Mucosa of rectum (tissue), 2 donors: Measurements from ENCODE around the gene HLA-DOB.

Experiments used
- H3K27ac ChIP-seq, 2 donors: one replicate each; pipeline ENCODE4 v1.7.0; 2013; ENCODE audit warnings: inconsistent platforms in 2 of 2, low read depth in 2 of 2, low read length in 2 of 2
- H3K27me3 ChIP-seq, 2 donors: one replicate each; pipeline ENCODE4 v1.7.0; 2013; ENCODE audit warnings: low read length in 2 of 2; ENCODE audit not compliant: control insufficient read depth in 2 of 2, insufficient read depth in 2 of 2
- H3K36me3 ChIP-seq, 2 donors: one replicate each; pipeline ENCODE4 v1.7.0; 2013; ENCODE audit warnings: low read length in 2 of 2; ENCODE audit not compliant: control insufficient read depth in 2 of 2, insufficient read depth in 2 of 2
- H3K4me1 ChIP-seq, 2 donors: one replicate each; pipeline ENCODE4 v1.7.0; 2013; ENCODE audit warnings: low read length in 2 of 2, mild to moderate bottlenecking in 1 of 2; ENCODE audit not compliant: control insufficient read depth in 2 of 2, insufficient read depth in 2 of 2
- H3K4me3 ChIP-seq, 2 donors: one replicate each; pipeline ENCODE4 v1.7.0; 2013; ENCODE audit warnings: low read length in 2 of 2
- H3K9ac ChIP-seq, 2 donors: one replicate each; pipeline ENCODE4 v1.7.0; 2013; ENCODE audit warnings: low read length in 2 of 2, low read depth in 1 of 2, mild to moderate bottlenecking in 1 of 2
- H3K9me3 ChIP-seq, 2 donors: one replicate each; pipeline ENCODE4 v1.7.0; 2013; ENCODE audit warnings: low read length in 2 of 2; ENCODE audit not compliant: control insufficient read depth in 2 of 2
- donor health status: healthy.
- donor health status: Normal muscosa, but diverticular disease.

HLA-DOB gene

DNA sequence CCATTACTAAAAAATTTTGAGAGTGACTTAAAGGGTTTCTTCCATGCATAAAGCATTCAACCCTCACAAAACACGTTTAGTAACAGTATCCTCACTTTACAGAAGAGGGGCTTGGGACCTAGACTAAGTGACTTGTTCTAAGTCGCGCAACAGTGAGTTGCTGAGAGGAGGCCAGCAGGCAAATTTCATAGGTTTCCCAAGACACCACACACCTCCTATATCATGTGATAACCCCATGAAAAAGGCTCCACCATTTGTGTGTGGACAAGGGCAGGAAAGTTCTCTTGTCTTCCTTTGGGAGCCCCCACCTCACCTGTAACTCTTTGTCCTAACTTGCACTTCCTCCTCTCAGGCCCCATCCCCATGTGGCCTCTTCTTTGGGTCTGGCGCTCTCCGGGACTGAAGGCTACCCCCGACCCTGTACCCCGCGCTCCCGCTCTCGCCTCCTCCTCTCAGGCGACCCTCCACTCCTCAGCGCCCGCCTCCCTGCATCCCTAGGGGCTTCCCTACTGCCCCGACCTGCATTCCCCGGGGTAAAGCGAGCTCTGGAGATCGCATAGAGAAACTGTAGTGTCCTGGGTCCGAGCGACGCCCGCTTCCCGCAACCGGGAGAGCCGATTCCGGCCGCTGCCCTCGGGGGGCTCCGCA is 26.7 kb upstream of the HLA-DOB start:
- Histone ChIP-seq H3K9me3 (no peaks in the 10 kb centered on the region), H3K9ac (peak overlapping the region; percentile 92 to 96), H3K4me3 (peak overlapping the region; percentile 90 to 92), H3K36me3 (peaks cover 33 to 54% of the 10 kb centered on the region in 2 donors), H3K27me3 (no peaks in the 10 kb centered on the region), H3K27ac (peak overlapping the region; percentile 95 to 96), H3K4me1 (peaks cover 18 to 29% of the 10 kb centered on the region in 2 donors)

DNA sequence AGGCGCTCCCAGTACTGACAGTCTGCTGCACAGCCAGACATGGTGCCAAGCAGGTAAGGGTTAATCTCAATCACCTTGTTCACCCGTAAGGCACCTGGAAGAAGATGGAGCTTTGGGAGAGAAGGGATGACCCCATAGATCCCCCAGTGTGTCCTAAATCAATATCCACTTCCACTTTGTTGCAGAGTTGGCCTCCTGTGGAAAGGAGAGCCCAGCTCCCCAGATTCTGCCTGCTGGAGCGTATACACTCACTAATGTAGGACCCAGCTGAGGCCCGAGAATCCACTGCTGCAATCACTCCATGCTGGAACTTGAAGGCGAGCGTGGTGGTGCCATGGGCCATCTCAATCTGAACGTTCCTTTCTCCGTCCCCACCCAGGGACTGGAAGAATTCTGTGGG is 25.9 kb upstream of the HLA-DOB start:
- Histone ChIP-seq H3K27ac (no peak overlapping the region), H3K4me1 (peaks cover 21 to 33% of the 10 kb centered on the region in 2 donors), H3K4me3 (peak overlapping the region; percentile 90 to 92), H3K9me3 (no peaks in the 10 kb centered on the region), H3K27me3 (no peaks in the 10 kb centered on the region), H3K9ac (peak overlapping the region; percentile 92 to 96), H3K36me3 (peaks cover 25 to 47% of the 10 kb centered on the region in 2 donors)

DNA sequence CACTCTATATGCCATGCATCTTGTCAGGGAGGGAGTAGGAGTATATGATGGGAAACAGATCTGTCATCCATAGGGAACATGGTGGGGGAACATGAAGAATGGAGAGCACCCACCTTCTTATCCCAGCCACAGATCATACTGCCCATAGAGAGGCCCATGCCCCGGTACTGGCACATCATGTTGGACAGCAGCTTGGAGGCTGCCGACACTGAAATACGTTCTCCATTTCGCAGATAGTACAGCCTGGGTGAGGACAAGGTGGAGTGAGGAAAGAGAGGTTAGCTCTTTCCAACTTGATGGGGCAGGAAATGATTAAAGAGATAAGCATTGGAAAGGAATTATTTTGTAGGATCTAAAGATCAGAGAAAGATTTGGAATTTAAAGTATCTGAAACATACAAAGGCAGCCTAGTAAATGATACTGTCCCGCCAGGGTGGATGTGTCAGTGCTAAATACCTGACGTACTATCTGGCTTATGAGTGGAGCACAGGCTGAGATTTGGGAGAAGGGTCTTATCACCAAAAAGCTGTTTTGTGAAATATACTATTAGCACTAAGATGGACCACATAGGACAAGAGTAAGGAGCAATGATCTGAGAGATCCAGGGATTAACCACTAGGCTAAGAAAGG is 25.3 kb upstream of the HLA-DOB start:
- Histone ChIP-seq H3K27me3 (no peaks in the 10 kb centered on the region), H3K9me3 (no peaks in the 10 kb centered on the region), H3K9ac (peak overlapping the region in 1 of 2 donors; percentile 96), H3K4me3 (peak overlapping the region; percentile 90 to 92), H3K36me3 (peaks cover 19 to 41% of the 10 kb centered on the region in 2 donors), H3K27ac (no peak overlapping the region), H3K4me1 (peaks cover 24 to 36% of the 10 kb centered on the region in 2 donors)

DNA sequence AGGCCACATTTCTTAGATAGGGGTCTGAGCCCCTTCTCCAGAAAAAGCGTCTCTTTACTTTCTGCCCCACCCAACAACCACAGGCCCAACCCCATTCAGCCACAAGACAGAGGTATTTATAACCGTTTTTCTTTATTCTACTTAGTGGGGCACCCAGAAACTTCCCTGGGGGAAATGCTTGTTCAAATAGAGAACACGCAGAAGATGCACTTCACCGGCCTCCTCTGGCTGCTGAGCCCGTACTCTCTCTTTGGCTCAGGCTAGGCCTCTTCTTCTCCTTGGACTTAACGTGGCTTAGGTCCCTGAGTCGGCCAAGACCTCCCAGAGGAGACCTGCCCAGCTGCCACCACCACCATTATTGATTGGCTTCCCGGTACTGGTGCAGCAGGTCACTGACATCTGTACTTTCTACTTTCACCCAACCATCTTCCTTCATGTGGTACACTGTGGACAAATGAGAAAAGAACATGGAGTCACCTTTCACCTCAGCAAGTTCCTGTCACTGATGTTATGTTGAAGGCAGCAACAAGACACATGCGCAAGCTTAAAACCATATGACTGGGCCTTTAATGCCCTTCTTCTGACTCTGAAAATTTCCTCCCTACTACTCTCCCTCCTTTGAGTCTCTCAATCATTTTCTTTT is 23.9 kb upstream of the HLA-DOB start:
- Histone ChIP-seq H3K27ac (no peak overlapping the region), H3K36me3 (peaks cover 14 to 29% of the 10 kb centered on the region in 2 donors), H3K9ac (no peak overlapping the region), H3K27me3 (no peaks in the 10 kb centered on the region), H3K9me3 (no peaks in the 10 kb centered on the region), H3K4me3 (no peak overlapping the region), H3K4me1 (peaks cover 24 to 36% of the 10 kb centered on the region in 2 donors)

DNA sequence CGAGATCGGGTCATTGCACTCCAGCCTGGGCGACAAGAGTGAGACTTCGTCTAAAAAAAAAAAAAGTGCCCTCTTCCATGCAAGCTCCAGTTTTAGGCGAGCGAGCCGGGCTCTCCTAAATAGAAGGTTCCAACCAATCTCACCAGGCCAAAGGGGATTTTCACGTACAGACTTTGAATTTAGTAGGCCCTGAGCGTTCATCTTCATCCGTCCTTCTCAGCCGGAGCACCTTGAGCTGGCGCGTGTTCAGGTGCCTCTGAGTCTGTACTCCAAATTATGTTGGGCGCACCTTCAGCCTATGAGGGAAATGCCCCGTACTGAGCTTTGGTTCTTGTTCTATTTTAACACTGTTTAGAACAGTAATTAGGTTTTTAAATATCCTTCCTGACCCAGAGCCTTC is 22.6 kb upstream of the HLA-DOB start:
- no peaks in the 10 kb centered on the region for H3K27me3 ChIP-seq
- H3K4me3 ChIP-seq = no peak overlapping the region
- H3K9me3 ChIP-seq = no peaks in the 10 kb centered on the region
- H3K27ac ChIP-seq = peak overlapping the region in 1 of 2 donors; percentile 94
- H3K36me3 ChIP-seq = peaks cover 23 to 31% of the 10 kb centered on the region in 2 donors
- H3K9ac ChIP-seq = no peak overlapping the region
- H3K4me1 ChIP-seq = peaks cover 16 to 24% of the 10 kb centered on the region in 2 donors

DNA sequence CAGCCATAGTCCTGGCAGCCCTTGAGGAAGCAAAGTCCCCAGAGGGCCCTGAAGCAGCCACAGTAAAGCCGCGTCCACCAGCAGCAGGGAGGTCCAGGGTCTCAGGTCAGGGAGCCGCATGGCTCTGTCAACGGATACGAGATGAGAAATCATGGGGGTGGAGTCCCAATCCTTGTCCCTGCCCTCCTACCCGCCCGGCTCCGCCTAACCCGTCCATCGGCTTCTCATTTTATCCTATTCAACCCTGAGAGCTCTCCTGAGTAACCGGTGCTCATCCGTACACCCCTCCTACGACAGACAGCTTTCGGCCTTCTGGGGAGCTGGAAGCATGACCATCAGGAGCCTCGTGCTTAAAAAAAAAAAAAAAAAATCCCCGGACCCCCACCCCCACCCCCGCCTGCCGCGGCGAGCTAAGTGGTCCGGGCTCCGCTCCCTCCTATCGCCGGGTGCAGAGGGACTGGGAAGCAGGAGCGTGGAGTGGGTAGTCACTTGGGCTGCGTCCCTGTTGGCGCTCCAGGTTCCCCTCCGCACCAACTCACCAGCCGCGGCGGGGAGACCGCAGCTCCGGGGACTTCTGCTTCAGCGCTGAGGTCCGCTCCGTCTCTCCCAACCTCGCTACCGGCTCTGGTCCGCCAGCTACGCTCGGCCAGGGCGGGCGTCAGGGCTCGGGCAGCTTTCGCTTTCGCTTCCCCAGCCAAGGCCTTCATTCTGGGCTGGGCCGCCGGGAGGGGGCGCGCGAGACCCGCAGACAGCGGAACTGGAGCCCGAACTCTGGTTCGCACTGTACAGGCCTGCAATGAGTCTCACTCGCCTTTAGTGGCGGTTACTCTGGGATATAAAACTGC is 21.5 kb upstream of the HLA-DOB start, which contains the start of gene TAP2:
Gene TAP2, minus strand, starts transcription at position 626 of the 845 bp plus-strand sequence. Its CDS starts 506 bp downstream, at position 120.
- Histone ChIP-seq H3K4me3 (peak within 1 kb of the TSS; percentile 85 to 86), H3K27ac (peak within 1 kb of the TSS; percentile 92 to 94), H3K9me3 (no peaks in the 10 kb centered on the region), H3K27me3 (no peaks in the 10 kb centered on the region), H3K9ac (peak within 1 kb of the TSS; percentile 76 to 85), H3K36me3 (peaks cover 32 to 38% of the 10 kb centered on the region in 2 donors), H3K4me1 (peaks cover 16 to 24% of the 10 kb centered on the region in 2 donors)

DNA sequence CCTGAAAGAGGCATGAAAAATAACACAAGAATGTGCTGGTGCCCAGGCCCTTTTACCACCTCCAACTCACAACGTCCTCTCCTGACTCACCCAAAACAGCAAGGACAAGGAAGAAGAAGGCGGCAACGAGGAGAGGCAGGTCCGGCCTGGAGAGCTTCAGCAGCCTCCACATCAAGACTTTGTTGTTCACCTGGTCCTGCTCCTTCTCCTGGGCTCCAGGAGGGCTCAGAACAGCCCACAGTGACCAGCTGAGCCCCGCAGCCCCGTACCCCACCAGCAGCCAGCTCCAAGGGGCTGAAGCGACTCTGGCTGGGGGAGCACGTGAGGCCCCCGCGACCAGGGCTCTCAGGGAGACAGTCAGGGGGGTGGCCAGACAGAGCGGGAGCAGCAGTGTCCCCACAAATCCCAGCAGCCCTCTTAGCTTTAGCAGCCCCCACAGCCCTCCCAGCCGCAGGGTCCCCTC is 20.9 kb upstream of the HLA-DOB start:
- Histone ChIP-seq H3K9ac (peak overlapping the region; percentile 47 to 66), H3K4me1 (peaks cover 9 to 20% of the 10 kb centered on the region in 2 donors), H3K4me3 (peak overlapping the region; percentile 85 to 86), H3K9me3 (no peaks in the 10 kb centered on the region), H3K36me3 (peaks cover 32 to 38% of the 10 kb centered on the region in 2 donors), H3K27me3 (no peaks in the 10 kb centered on the region), H3K27ac (peak overlapping the region; percentile 92 to 94)

DNA sequence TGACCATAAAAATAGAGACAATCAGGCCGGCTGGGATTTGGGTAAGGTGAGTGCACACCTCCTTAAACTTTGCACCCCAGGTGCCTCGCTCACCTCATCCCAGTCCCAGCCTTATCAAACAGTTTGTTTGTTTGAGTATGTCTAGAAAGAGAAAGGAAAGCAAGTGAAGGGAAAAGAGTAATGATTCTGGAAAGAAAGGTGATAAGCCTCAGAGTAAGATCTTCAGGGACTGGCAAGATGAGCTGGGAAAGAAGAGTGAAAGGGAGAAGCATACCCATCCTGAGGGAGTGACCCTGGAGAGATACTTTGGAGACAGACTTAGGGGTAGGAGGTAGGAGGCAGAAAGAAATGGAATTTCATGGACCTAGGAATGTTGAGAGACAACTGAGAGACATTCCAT is 20.1 kb upstream of the HLA-DOB start:
- H3K9me3 ChIP-seq = no peaks in the 10 kb centered on the region
- H3K27me3 ChIP-seq = no peaks in the 10 kb centered on the region
- H3K4me3 ChIP-seq = no peak overlapping the region
- no peak overlapping the region for H3K9ac ChIP-seq
- H3K27ac ChIP-seq = no peak overlapping the region
- H3K4me1 ChIP-seq = peaks cover 6 to 12% of the 10 kb centered on the region in 2 donors
- peaks cover 24 to 34% of the 10 kb centered on the region in 2 donors for H3K36me3 ChIP-seq

DNA sequence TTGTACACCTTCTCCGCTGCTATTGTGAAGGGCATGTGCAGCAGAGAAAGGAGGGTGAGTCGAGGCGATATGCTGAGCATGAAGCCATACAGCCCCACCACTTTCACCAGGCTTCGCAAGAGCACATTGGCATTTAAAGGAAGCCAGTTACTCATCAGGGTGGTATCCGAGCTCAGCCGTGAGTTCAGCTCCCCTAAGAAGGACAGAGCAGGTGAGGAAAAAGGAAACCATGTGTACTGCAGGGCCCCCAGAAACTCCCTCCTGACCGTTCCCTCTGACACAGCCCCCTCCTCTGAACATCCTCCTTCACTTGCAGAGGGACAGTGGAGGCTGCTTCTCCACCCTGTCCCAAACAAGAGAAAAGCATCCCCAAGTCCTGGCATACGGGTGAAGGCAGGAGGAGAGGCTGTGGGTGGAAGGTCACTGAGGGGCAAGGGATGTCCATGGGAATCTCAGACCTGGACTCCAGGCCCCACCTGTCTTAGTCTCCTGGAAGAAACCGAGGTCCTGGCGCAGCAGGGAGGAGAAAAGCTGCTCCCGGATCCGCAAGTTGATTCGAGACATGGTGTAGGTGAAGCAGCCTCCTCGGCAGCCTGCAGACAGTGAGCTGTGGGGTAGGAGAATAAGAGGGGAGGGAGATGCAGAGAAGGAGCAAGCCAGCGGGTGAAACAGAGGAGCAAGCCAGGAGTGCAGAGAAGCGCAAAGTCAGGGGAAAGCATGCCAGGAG is 18.5 kb upstream of the HLA-DOB start:
- Histone ChIP-seq H3K4me1 (peaks cover 6 to 10% of the 10 kb centered on the region in 2 donors), H3K4me3 (no peak overlapping the region), H3K27ac (no peak overlapping the region), H3K9ac (no peak overlapping the region), H3K9me3 (no peaks in the 10 kb centered on the region), H3K27me3 (no peaks in the 10 kb centered on the region), H3K36me3 (peaks cover 30% of the 10 kb centered on the region in 2 donors)
